ENCODE data around the gene PTCHD4. TPM values are rescaled to one million over a fixed set of nuclear protein-coding genes. Genes with fewer than 3 reads are reported as not detected.

Gene PTCHD4
- total RNA-seq, 4 donors from 2014 or later = 1.2 to 2.6 (median 1.2) TPM; not detected in 1

DNA sequence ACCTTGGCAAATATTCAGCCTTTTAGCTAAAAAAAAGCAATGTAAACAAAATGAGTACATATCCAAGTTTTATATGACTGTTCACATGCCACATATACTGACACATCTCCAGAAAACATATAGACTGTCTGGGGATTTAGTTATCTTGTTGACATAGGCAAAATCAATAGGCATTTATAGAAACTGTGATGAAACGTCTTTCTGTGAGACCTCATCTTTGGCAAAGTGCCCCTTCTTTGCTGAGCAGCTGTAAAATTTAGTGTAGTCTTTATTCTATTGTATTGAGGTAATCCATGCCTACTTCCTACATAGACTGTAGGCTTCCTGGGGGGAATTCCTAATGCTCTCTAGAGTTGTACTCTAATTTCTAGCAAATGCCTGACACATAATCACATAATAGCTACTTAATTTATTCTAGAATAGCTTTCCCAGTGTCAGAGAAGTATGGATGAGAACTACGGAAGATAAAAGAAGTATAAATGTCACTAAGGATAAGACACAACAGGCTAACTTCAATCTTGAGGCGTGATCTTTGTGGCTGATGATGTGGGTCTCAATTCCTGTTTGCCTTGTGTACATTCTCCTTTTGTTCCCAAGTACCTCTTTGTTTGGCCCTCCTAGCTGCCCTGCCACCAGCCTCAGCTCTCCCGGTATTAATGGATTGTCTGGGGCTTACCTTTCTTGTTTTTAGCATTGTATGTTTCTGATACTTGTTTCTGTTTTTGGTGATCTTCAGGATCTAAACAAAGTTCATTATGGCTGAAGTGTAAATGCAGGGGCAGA lies 30.6 kb downstream of the PTCHD4 start:
- H3K27ac ChIP-seq = no peak overlapping the region
- no peak for ATAC-seq
- no peaks in the 10 kb centered on the region for H3K27me3 ChIP-seq
- TF ChIP-seq EP300 (IDR thresholded peaks at IDR 0.05) (no peak), POLR2AphosphoS5 (IDR thresholded peaks at IDR 0.05) (no peak), CTCF (IDR thresholded peaks at IDR 0.05) (no peak), POLR2A (IDR thresholded peaks at IDR 0.05) (no peak)
- H3K9me3 ChIP-seq = no peaks in the 10 kb centered on the region
- H3K4me3 ChIP-seq = no peak overlapping the region
- 69 to 71% methylated on average over 4 of the region's 4 CpGs for WGBS, 2 donors (ENCODE audit: low coverage in 1 of 2)
- no peaks in the 10 kb centered on the region for H3K36me3 ChIP-seq
- H3K4me1 ChIP-seq = no peaks in the 10 kb centered on the region

GRCh38 chr6:48078120-48078519 lies 32.9 kb downstream of the PTCHD4 start:
- Histone ChIP-seq H3K4me1 (no peaks in the 10 kb centered on the region), H3K4me3 (no peak overlapping the region), H3K9me3 (no peaks in the 10 kb centered on the region), H3K27me3 (peaks cover 5% of the 10 kb centered on the region), H3K27ac (no peak overlapping the region), H3K36me3 (no peaks in the 10 kb centered on the region)
- TF ChIP-seq POLR2A (IDR thresholded peaks at IDR 0.05) (no peak), POLR2AphosphoS5 (IDR thresholded peaks at IDR 0.05) (no peak), EP300 (IDR thresholded peaks at IDR 0.05) (no peak), CTCF (IDR thresholded peaks at IDR 0.05) (no peak)
- no peak for ATAC-seq

DNA sequence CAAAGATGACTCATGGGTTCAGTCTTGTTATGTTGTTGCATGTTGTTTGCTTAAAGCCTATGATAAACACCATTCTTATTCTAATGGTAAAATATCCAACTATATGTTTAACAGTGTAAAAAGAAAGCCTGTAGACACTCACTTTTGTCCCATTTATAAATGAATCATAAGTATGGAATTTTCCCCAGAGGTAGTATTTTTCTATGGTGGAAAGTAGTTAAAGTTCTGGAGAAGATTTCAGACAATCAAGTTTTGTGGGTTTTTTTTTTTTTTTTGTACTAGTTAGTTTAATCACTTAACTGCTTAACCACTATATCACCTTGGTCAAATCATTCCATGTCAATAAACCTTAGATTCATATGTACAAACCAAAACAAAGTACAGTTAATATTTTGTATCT lies 35.8 kb downstream of the PTCHD4 start:
- H3K4me1 ChIP-seq = no peaks in the 10 kb centered on the region
- TF ChIP-seq POLR2A (IDR thresholded peaks at IDR 0.05) (no peak), EP300 (IDR thresholded peaks at IDR 0.05) (no peak), CTCF (IDR thresholded peaks at IDR 0.05) (no peak), POLR2AphosphoS5 (IDR thresholded peaks at IDR 0.05) (no peak)
- H3K27me3 ChIP-seq = peaks cover 8% of the 10 kb centered on the region
- no peaks in the 10 kb centered on the region for H3K9me3 ChIP-seq
- ATAC-seq = no peak
- no peaks in the 10 kb centered on the region for H3K36me3 ChIP-seq
- no peak overlapping the region for H3K4me3 ChIP-seq
- H3K27ac ChIP-seq = no peak overlapping the region

DNA sequence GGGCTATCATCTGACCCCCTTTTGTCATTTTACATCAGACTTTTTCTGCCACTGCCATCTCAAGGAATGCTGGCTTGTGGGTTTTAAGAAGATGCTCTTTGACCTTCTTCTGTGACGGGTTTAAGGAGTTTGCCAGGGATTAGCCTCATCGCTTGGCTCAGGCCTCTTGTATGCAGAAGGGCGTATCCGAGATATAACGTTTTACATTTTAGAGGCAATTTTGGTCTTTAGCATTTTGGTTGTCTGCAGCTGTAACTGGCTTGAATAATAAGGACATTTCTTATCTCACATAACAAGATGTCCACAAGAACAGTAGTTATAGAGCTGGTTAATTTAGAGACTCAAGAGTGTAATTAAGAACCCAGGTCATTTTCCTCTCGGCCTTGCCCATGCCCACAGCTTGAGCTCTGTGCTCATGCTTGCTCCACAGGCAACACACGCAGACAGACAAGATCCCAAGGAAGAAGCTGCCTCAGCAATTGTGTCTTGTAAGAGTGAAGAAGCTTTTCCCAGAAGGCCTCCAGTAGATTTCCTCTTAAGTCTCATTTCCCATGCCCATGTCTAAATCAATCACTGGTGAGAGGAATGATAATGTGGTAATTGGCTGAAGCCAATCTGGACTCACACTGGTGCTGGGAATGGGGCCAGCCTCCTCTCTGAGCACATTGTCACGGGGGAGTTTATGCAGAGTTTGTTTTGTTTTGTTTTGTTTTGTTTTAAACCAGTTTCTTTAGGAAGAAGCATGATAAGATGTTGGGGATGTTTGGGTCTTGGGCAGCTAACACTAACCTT lies 36.8 kb downstream of the PTCHD4 start:
- H3K27me3 ChIP-seq = peaks cover 18% of the 10 kb centered on the region
- no peak for ATAC-seq
- no peaks in the 10 kb centered on the region for H3K9me3 ChIP-seq
- no peaks in the 10 kb centered on the region for H3K36me3 ChIP-seq
- H3K4me3 ChIP-seq = no peak overlapping the region
- no peak overlapping the region for H3K27ac ChIP-seq
- no peak for TF ChIP-seq CTCF (IDR thresholded peaks at IDR 0.05)
- no peak for TF ChIP-seq POLR2AphosphoS5 (IDR thresholded peaks at IDR 0.05)
- TF ChIP-seq POLR2A (IDR thresholded peaks at IDR 0.05) = no peak
- TF ChIP-seq EP300 (IDR thresholded peaks at IDR 0.05) = no peak
- whole genome bisulfite sequencing, 2 donors (ENCODE audit: low coverage in 1 of 2) = 64 to 73% methylated on average over 5 to 7 of the region's 8 CpGs
- peaks cover 0 to 5% (median 2%) of the 10 kb centered on the region in 3 donors for H3K4me1 ChIP-seq
